SK-N-SH treated with all-trans-retinoic acid at 6 μM for 48 hours (cell line): Measurements from ENCODE around the gene CCDC146.

Experiments used
- ARNTL ChIP-seq: fragments of 450-650 bp; formaldehyde crosslinking; IDR thresholded peaks from 2 replicates; pipeline ENCODE4 v1.5.0; 2020; ENCODE audit warnings: low read depth, mild to moderate bottlenecking, moderate library complexity, borderline replicate concordance
- CREB5 ChIP-seq: fragments of 250-450 bp; sonication (Bioruptor Pico); IDR thresholded peaks from 2 replicates; pipeline ENCODE4 v1.5.1; 2020; ENCODE audit warnings: low read depth, mild to moderate bottlenecking, moderate library complexity
- CSRNP3 ChIP-seq: fragments of 250-450 bp; sonication (Bioruptor Pico); IDR thresholded peaks from 2 replicates; pipeline ENCODE4 v1.5.1; 2021; ENCODE audit warnings: mild to moderate bottlenecking, moderate library complexity
- OSR1 ChIP-seq: fragments of 250-450 bp; sonication (Bioruptor Pico); IDR thresholded peaks from 2 replicates; pipeline ENCODE4 v1.8.0; 2022; ENCODE audit warnings: moderate library complexity, mild to moderate bottlenecking, inconsistent platforms
- POU6F1 ChIP-seq: fragments of 250-450 bp; sonication (Bioruptor Pico); IDR thresholded peaks from 2 replicates; pipeline ENCODE4 v1.8.0; 2021; ENCODE audit warnings: low read depth, mild to moderate bottlenecking, moderate library complexity, borderline replicate concordance
- PPARA ChIP-seq: fragments of 250-450 bp; sonication (Bioruptor Pico); IDR thresholded peaks from 2 replicates; pipeline ENCODE4 v1.5.0; 2020; ENCODE audit warnings: mild to moderate bottlenecking, borderline replicate concordance
- RARB ChIP-seq: fragments of 250-450 bp; sonication (Bioruptor Pico); IDR thresholded peaks from 2 replicates; pipeline ENCODE4 v1.8.0; 2021; ENCODE audit warnings: mild to moderate bottlenecking, moderate library complexity
- ZFP30 ChIP-seq: fragments of 450-650 bp; formaldehyde crosslinking; IDR thresholded peaks from 2 replicates; pipeline ENCODE4 v1.5.0; 2022; ENCODE audit warnings: mild to moderate bottlenecking, moderate library complexity
- ZNF70 ChIP-seq: fragments of 450-650 bp; formaldehyde crosslinking; IDR thresholded peaks from 2 replicates; pipeline ENCODE4 v1.5.0; 2020; ENCODE audit warnings: mild to moderate bottlenecking, moderate library complexity
- ZNF8 ChIP-seq: fragments of 450-650 bp; formaldehyde crosslinking; IDR thresholded peaks from 2 replicates; pipeline ENCODE4 v1.5.0; 2020; ENCODE audit warnings: mild to moderate bottlenecking, moderate library complexity
- TF ChIP-seq, protein P1 (sequence below): fragments of 250-450 bp; sonication (Bioruptor Pico); IDR thresholded peaks from 2 replicates; pipeline ENCODE4 v1.5.0; 2020; ENCODE audit warnings: mild to moderate bottlenecking, moderate library complexity

DNA sequence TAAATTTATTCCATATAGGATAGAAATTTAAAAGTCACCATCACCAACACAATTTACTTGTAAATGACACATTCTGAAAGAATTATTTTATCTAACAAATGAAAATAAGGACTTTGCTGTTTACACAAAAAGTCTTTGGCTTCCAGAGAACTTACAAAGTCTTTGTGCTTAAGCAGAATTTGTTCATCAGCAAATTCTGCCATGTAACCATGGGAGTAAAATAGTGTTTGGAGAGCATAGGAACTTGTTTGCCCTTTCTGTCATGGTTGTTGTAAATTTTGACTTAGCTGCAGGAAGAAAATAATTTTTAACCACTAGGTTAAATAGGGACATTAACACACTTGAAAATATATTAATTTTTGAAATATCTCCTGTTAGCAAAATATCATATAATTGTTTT lies 62.0 kb downstream of the CCDC146 start:
- TF ChIP-seq, protein P1, sequence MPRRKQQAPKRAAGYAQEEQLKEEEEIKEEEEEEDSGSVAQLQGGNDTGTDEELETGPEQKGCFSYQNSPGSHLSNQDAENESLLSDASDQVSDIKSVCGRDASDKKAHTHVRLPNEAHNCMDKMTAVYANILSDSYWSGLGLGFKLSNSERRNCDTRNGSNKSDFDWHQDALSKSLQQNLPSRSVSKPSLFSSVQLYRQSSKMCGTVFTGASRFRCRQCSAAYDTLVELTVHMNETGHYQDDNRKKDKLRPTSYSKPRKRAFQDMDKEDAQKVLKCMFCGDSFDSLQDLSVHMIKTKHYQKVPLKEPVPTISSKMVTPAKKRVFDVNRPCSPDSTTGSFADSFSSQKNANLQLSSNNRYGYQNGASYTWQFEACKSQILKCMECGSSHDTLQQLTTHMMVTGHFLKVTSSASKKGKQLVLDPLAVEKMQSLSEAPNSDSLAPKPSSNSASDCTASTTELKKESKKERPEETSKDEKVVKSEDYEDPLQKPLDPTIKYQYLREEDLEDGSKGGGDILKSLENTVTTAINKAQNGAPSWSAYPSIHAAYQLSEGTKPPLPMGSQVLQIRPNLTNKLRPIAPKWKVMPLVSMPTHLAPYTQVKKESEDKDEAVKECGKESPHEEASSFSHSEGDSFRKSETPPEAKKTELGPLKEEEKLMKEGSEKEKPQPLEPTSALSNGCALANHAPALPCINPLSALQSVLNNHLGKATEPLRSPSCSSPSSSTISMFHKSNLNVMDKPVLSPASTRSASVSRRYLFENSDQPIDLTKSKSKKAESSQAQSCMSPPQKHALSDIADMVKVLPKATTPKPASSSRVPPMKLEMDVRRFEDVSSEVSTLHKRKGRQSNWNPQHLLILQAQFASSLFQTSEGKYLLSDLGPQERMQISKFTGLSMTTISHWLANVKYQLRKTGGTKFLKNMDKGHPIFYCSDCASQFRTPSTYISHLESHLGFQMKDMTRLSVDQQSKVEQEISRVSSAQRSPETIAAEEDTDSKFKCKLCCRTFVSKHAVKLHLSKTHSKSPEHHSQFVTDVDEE (CRISPR knock-in tag), result no peak
- TF ChIP-seq ARNTL, result no peak
- TF ChIP-seq PPARA (CRISPR knock-in tag), result no peak
- TF ChIP-seq POU6F1, result no peak
- no peak for TF ChIP-seq ZFP30 (CRISPR knock-in tag)
- TF ChIP-seq OSR1 (CRISPR knock-in tag), result no peak
- TF ChIP-seq ZNF70 (CRISPR knock-in tag), result no peak
- TF ChIP-seq RARB (CRISPR knock-in tag), result no peak
- TF ChIP-seq CSRNP3, result no peak
- TF ChIP-seq ZNF8 (CRISPR knock-in tag), result no peak
- TF ChIP-seq CREB5, result no peak
